Measurements from ENCODE around the gene CD40LG. TPM values are rescaled to one million over a fixed set of nuclear protein-coding genes. Genes with fewer than 3 reads are reported as not detected.

Gene CD40LG
- total and polyA plus RNA-seq, 2 of the 13 experiments (the other 11 are each of a cell fraction or from before 2014, with no cell fraction given): not detected

DNA sequence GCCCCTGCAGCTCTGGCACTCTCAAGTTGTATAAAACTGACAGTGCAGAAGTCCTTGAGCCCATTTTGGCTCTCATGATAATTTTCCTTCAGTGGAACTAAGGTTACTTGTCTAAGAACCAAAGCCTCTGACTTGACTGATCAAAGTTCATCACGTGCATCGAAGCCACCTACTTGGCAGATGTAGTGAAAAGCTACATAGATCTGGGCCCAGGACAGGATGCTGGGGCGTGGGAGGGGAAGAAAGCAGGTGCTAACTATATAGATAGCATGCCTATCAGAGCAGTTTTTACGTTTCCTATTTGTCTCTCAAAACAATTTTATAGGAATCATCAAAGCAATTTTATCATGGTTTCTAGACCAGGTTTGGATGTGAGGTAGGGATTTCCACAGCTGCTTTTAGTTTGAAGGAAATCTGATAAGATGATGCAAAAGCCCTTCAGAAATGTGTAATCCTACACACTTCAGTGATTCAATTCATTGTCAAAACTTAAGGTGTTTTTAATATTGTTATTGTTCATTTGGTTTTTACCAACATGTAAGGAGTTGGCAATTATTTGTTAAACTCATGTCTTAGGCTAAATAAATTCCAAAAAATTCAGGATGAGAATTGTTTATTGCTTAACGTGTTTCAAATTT, 1.2 kb upstream of the CD40LG start:
- TF ChIP-seq ZNF354B (CRISPR knock-in tag; IDR thresholded peaks at IDR 0.05): no peak
- no peak for TF ChIP-seq ZFX (CRISPR knock-in tag; IDR thresholded peaks at IDR 0.05; ENCODE audit: low read depth)
- H3K36me3 ChIP-seq (replicated peaks in 1 of 2; ENCODE audit: control insufficient read depth in 1 of 2, insufficient read depth in 2 of 2, low read length in 2 of 2): no peaks in the 10 kb centered on the region
- no peak for FAIRE-seq
- BruUV-seq (replicated peaks): no TSS peak
- no peak for ATAC-seq
- 0% methylated on average over 5 of the region's 5 CpGs for WGBS (ENCODE audit: low lambda C conversion rate)
- intact Hi-C loops (cut with micrococcal nuclease; ENCODE audit: unreplicated experiment): no loop called here
- no peak overlapping the region for H3K27ac ChIP-seq (ENCODE audit: extremely low read length, insufficient read depth, low read length)
- H2AFZ ChIP-seq (ENCODE audit: low read length): no peak overlapping the region
- no peaks in the 10 kb centered on the region for H4K20me1 ChIP-seq (ENCODE audit: insufficient read depth, low read length)
- H3K79me2 ChIP-seq (ENCODE audit: insufficient read depth, low read length): no peaks in the 10 kb centered on the region
- no peaks in the 10 kb centered on the region for H3K27me3 ChIP-seq (ENCODE audit: control insufficient read depth in 1 of 2, insufficient read depth in 2 of 2, low read length in 2 of 2)
- no peak overlapping the region for H3K4me2 ChIP-seq (ENCODE audit: low read depth, low read length)
- DNase-seq (ENCODE audit: low spot score): no peak
- H3K9me3 ChIP-seq (ENCODE audit: low read length): no peaks in the 10 kb centered on the region
- ChIA-PET POLR2A (no interaction called here), CTCF (ENCODE audit: low intra/inter-chr PET ratio, low total read pairs) (no interaction called here)
- H3K4me1 ChIP-seq (ENCODE audit: insufficient read depth, low read length): no peaks in the 10 kb centered on the region
- in situ Hi-C loops (cut with HindIII; ENCODE audit: extremely low pct_ligation_motif_present, low pct_unique_long_range_greater_than_20kb): no loop called here
- no peak overlapping the region for H3K9ac ChIP-seq (ENCODE audit: insufficient read depth, low read depth, low read length)
- H3K4me3 ChIP-seq (replicated peaks in 1 of 3; ENCODE audit: insufficient read depth in 1 of 3, low read depth in 2 of 3, low read length in 3 of 3): no peak overlapping the region

DNA sequence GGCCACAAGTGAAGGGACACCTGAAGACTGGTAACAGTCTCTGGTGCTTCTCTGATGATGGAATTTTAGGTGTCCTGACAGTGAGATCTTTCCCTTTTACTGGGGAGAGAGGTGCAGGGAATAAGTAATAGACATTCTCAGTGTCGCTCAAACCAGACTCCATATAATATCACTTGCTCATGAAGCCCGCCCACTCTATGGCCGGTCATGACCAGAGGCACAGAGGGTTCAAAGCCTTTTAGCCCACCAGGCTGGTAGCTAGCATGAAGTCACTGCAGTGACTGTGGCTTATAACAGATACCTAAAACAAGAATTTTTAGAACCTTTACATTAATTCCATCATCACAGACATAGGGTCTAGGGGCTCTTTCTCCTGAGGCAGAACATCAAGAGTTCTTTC, 2.9 kb downstream of the CD40LG start:
- no peak for FAIRE-seq
- Histone ChIP-seq H3K4me3 (replicated peaks in 1 of 3; ENCODE audit: insufficient read depth in 1 of 3, low read depth in 2 of 3, low read length in 3 of 3) (no peak overlapping the region), H3K4me1 (ENCODE audit: insufficient read depth, low read length) (no peaks in the 10 kb centered on the region), H3K27ac (ENCODE audit: extremely low read length, insufficient read depth, low read length) (no peak overlapping the region), H3K36me3 (replicated peaks in 1 of 2; ENCODE audit: control insufficient read depth in 1 of 2, insufficient read depth in 2 of 2, low read length in 2 of 2) (no peaks in the 10 kb centered on the region), H3K9me3 (ENCODE audit: low read length) (no peaks in the 10 kb centered on the region), H4K20me1 (ENCODE audit: insufficient read depth, low read length) (no peaks in the 10 kb centered on the region), H3K27me3 (ENCODE audit: control insufficient read depth in 1 of 2, insufficient read depth in 2 of 2, low read length in 2 of 2) (no peaks in the 10 kb centered on the region), H3K4me2 (ENCODE audit: low read depth, low read length) (no peak overlapping the region), H2AFZ (ENCODE audit: low read length) (no peak overlapping the region), H3K79me2 (ENCODE audit: insufficient read depth, low read length) (no peaks in the 10 kb centered on the region), H3K9ac (ENCODE audit: insufficient read depth, low read depth, low read length) (no peak overlapping the region)
- 33% methylated on average over 3 of the region's 3 CpGs for WGBS (ENCODE audit: low lambda C conversion rate)
- DNase-seq (ENCODE audit: low spot score): no peak
- intact Hi-C loops (cut with micrococcal nuclease; ENCODE audit: unreplicated experiment): no loop called here
- in situ Hi-C loops (cut with HindIII; ENCODE audit: extremely low pct_ligation_motif_present, low pct_unique_long_range_greater_than_20kb): no loop called here
- no peak for ATAC-seq
- ChIA-PET POLR2A (no interaction called here), CTCF (ENCODE audit: low intra/inter-chr PET ratio, low total read pairs) (no interaction called here)
- no TSS peak for BruUV-seq (replicated peaks)
- TF ChIP-seq, protein P1, sequence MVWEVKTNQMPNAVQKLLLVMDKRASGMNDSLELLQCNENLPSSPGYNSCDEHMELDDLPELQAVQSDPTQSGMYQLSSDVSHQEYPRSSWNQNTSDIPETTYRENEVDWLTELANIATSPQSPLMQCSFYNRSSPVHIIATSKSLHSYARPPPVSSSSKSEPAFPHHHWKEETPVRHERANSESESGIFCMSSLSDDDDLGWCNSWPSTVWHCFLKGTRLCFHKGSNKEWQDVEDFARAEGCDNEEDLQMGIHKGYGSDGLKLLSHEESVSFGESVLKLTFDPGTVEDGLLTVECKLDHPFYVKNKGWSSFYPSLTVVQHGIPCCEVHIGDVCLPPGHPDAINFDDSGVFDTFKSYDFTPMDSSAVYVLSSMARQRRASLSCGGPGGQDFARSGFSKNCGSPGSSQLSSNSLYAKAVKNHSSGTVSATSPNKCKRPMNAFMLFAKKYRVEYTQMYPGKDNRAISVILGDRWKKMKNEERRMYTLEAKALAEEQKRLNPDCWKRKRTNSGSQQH (CRISPR knock-in tag; IDR thresholded peaks at IDR 0.05; ENCODE audit: low read depth): no peak
- TF ChIP-seq ZNF780A (CRISPR knock-in tag; IDR thresholded peaks at IDR 0.05) (no peak), TBL1XR1 (IDR thresholded peaks at IDR 0.05; ENCODE audit: borderline replicate concordance, low read length, partially characterized antibody) (no peak), ZNF484 (CRISPR knock-in tag; IDR thresholded peaks at IDR 0.05; ENCODE audit: borderline replicate concordance, low read depth) (no peak), SMARCE1 (IDR thresholded peaks at IDR 0.05; ENCODE audit: borderline replicate concordance) (no peak), KDM6A (CRISPR knock-in tag; IDR thresholded peaks at IDR 0.05; ENCODE audit: low read depth) (no peak), CHD2 (IDR thresholded peaks at IDR 0.05; ENCODE audit: low read depth, low read length) (no peak), ZMYM2 (CRISPR knock-in tag; IDR thresholded peaks at IDR 0.05) (no peak), SNAPC2 (CRISPR knock-in tag; IDR thresholded peaks at IDR 0.05) (no peak), SIX4 (CRISPR knock-in tag; IDR thresholded peaks at IDR 0.05) (no peak), FOXC1 (CRISPR knock-in tag; IDR thresholded peaks at IDR 0.05; ENCODE audit: borderline replicate concordance) (no peak)
- TF ChIP-seq, protein P2, sequence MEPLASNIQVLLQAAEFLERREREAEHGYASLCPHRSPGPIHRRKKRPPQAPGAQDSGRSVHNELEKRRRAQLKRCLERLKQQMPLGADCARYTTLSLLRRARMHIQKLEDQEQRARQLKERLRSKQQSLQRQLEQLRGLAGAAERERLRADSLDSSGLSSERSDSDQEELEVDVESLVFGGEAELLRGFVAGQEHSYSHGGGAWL (CRISPR knock-in tag; IDR thresholded peaks at IDR 0.05): no peak
- TF ChIP-seq, protein P3, sequence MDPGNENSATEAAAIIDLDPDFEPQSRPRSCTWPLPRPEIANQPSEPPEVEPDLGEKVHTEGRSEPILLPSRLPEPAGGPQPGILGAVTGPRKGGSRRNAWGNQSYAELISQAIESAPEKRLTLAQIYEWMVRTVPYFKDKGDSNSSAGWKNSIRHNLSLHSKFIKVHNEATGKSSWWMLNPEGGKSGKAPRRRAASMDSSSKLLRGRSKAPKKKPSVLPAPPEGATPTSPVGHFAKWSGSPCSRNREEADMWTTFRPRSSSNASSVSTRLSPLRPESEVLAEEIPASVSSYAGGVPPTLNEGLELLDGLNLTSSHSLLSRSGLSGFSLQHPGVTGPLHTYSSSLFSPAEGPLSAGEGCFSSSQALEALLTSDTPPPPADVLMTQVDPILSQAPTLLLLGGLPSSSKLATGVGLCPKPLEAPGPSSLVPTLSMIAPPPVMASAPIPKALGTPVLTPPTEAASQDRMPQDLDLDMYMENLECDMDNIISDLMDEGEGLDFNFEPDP (CRISPR knock-in tag; conservative IDR thresholded peaks at IDR 0.05): no peak
- TF ChIP-seq, protein P4, sequence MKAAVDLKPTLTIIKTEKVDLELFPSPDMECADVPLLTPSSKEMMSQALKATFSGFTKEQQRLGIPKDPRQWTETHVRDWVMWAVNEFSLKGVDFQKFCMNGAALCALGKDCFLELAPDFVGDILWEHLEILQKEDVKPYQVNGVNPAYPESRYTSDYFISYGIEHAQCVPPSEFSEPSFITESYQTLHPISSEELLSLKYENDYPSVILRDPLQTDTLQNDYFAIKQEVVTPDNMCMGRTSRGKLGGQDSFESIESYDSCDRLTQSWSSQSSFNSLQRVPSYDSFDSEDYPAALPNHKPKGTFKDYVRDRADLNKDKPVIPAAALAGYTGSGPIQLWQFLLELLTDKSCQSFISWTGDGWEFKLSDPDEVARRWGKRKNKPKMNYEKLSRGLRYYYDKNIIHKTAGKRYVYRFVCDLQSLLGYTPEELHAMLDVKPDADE (CRISPR knock-in tag; IDR thresholded peaks at IDR 0.05): no peak
